GM13977 (cell line): ENCODE results near the gene DNAJC28.

Experiments
- DNase-seq: peaks from one replicate; pipeline ENCODE4 v3.0.0; 2012; ENCODE audit warnings: low spot score
- in situ Hi-C: fragments of 300-500 bp; cut with MboI; formaldehyde crosslinking; loops from one replicate; pipeline ENCODE4 v1.12.0; 2022; ENCODE audit warnings: low sequenced_read_pairs, low pct_unique_long_range_greater_than_20kb, mixed read lengths, inconsistent platforms; ENCODE audit not compliant: unreplicated experiment
- TF ChIP-seq, protein P1 (sequence below): IDR thresholded peaks from 2 replicates; pipeline ENCODE4 v1.5.1; 2012; ENCODE audit warnings: mild to moderate bottlenecking, control low read depth; ENCODE audit not compliant: insufficient read depth; ENCODE audit errors: extremely low read depth, missing control alignments

DNAJC28 gene

GRCh38 chr21:33443194-33443593 is 48.3 kb downstream of the DNAJC28 start:
- TF ChIP-seq, protein P1, sequence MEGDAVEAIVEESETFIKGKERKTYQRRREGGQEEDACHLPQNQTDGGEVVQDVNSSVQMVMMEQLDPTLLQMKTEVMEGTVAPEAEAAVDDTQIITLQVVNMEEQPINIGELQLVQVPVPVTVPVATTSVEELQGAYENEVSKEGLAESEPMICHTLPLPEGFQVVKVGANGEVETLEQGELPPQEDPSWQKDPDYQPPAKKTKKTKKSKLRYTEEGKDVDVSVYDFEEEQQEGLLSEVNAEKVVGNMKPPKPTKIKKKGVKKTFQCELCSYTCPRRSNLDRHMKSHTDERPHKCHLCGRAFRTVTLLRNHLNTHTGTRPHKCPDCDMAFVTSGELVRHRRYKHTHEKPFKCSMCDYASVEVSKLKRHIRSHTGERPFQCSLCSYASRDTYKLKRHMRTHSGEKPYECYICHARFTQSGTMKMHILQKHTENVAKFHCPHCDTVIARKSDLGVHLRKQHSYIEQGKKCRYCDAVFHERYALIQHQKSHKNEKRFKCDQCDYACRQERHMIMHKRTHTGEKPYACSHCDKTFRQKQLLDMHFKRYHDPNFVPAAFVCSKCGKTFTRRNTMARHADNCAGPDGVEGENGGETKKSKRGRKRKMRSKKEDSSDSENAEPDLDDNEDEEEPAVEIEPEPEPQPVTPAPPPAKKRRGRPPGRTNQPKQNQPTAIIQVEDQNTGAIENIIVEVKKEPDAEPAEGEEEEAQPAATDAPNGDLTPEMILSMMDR, result no peak
- in situ Hi-C loops, result loop anchor here (5.0 to 10.0 kb wide), 2 partner anchors 241 to 608 kb away; no protein-coding TSS in a partner anchor
- no peak for DNase-seq

DNA sequence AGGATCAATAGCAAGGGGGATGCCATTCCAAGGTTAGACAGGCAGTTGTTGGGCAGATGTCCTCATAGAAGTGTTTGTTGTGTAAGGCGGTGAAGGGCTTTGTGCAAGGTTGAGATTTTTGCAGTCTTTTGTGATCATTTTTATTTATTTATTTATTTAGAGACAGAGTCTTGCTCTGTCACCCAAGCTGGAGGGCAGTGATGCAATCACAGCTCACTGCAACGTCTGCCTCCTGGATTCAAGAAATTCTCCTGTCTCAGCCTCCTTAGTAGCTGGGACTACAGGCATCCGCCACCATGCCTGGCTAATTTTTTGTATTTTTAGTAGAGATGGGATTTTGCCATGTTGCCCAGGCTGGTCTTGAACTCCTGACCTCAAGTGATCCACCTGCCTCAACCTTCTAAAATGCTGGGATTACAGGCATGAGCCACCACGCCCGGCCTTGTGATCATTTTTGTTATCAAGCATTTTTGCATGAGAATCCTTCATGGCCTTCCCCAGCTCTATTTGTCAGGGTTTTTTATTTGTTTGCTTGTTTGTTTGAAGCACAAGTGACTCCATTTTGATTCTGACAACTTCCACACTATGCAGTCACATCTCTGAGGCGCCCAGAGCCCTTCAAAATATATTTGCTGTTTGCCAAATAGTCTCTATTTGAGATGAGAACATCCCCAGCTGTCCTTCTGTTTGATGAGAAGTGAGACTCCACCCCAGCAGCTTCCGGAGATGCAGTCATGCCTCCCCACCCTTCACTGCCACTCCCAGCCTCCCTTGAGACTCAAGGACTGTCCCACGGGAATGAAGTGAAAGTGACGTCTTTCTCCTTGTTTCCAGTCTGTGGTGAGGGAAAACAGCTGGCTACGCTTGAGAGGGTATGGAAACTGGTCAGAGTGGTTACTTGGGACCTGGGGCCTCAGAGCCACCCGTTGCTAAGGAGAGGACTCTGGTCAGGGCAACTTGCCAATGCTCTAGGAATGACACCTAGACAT is 49.7 kb downstream of the DNAJC28 start:
- DNase-seq, result peak; percentile 62
- in situ Hi-C loops, result loop anchor here (5.0 to 10.0 kb wide), 2 partner anchors 239 to 607 kb away; no protein-coding TSS in a partner anchor
- TF ChIP-seq, protein P1, result no peak
